ENCODE measurements around the gene RPL36AL. TPM values are rescaled to one million over a fixed set of nuclear protein-coding genes. Genes with fewer than 3 reads are reported as not detected.

The RPL36AL gene
- total and polyA plus RNA-seq, 2 experiments from 2014 or later = 122 to 723 TPM

DNA sequence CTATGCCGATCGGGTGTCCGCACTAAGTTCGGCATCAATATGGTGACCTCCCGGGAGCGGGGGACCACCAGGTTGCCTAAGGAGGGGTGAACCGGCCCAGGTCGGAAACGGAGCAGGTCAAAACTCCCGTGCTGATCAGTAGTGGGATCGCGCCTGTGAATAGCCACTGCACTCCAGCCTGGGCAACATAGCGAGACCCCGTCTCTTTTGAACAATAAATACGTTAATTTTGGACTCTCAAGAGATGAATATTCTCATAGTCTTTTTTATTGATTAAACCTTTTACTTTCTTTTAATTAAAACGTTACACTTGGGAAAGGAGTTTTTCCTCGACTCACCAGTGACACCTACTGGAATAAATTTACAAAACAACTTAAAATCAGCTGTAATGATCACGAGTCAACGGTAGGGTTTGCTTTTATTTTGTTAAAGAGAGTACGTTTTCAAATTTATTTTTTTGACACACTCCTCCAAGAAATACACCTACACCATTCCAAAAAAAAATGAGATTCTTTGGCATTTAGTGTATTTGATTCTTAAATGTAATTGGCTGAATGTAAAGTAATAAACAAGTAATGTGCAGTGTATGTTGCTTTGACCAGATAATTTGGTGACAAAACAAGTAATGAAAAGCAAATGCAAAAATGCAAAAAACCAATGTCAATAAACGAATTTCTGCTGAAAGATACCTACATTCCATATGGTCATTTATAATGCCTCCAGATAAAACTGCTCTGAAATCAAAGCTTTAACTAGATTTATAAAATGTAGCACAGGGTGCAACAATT, 33.6 kb downstream of the RPL36AL start:
- Histone ChIP-seq H3K79me2 (replicated peaks; ENCODE audit: insufficient read depth) (peaks cover 43% of the 10 kb centered on the region), H4K20me1 (replicated peaks; ENCODE audit: insufficient read depth) (peaks cover 34% of the 10 kb centered on the region), H3K27me3 (ENCODE audit: insufficient read depth) (no peaks in the 10 kb centered on the region), H3K36me3 (ENCODE audit: insufficient read depth) (peaks cover 24% of the 10 kb centered on the region), H3K4me1 (ENCODE audit: insufficient read depth) (peaks cover 16% of the 10 kb centered on the region), H3K9me2 (ENCODE audit: insufficient read depth) (no peaks in the 10 kb centered on the region), H2AFZ (no peak overlapping the region), H3F3A (replicated peaks; ENCODE audit: low read depth) (peaks cover 9% of the 10 kb centered on the region), H3K4me2 (no peak overlapping the region), H3K27ac (ENCODE audit: low read depth) (no peak overlapping the region), H3K4me3 (peak overlapping the region; percentile 12; the same call in 1 of the 2 replicates)
- Mint-ChIP-seq H3K36me3 (ENCODE audit: low read depth) (peaks cover 46% of the 10 kb centered on the region), H3K9me3 (peaks cover 10% of the 10 kb centered on the region; the same call in 2 of the 3 replicates), H3K27me3 (ENCODE audit: insufficient read depth, low read depth, poor library complexity) (peaks cover 40% of the 10 kb centered on the region), H3K4me3 (peak overlapping the region; percentile 94), H3K27ac (peak overlapping the region; percentile 100), H3K4me1 (peaks cover 24% of the 10 kb centered on the region)
- peak; percentile 79 for DNase-seq (ENCODE audit: low spot score)
- ATAC-seq = peak; percentile 2; the same call in 2 of the 3 replicates
- TF ChIP-seq ZNF331 (CRISPR knock-in tag; IDR thresholded peaks at IDR 0.05; ENCODE audit: low read depth) (no peak), REST (IDR thresholded peaks at IDR 0.05; ENCODE audit: unreplicated experiment) (no peak), NANOG (IDR thresholded peaks at IDR 0.05; ENCODE audit: borderline replicate concordance) (no peak), STAT1 (IDR thresholded peaks at IDR 0.05; ENCODE audit: unreplicated experiment) (no peak), ZNF114 (CRISPR knock-in tag; IDR thresholded peaks at IDR 0.05) (peak; percentile 64; the same call in 1 of the 2 replicates), JUNB (IDR thresholded peaks at IDR 0.05; ENCODE audit: unreplicated experiment) (no peak), EZH2 (IDR thresholded peaks at IDR 0.05; ENCODE audit: low read depth, unreplicated experiment) (no peak), CTCF (conservative IDR thresholded peaks at IDR 0.05; ENCODE audit: low read depth in 2 of 2) (peak; percentile 65 to 100), EZH2phosphoT487 (IDR thresholded peaks at IDR 0.05; ENCODE audit: unreplicated experiment) (no peak), POLR2AphosphoS5 (IDR thresholded peaks at IDR 0.05; ENCODE audit: low read depth) (no peak), ETS1 (IDR thresholded peaks at IDR 0.05) (no peak), CREB1 (CRISPR knock-in tag; IDR thresholded peaks at IDR 0.05; ENCODE audit: low read depth) (no peak)
- TF ChIP-seq, protein P1, sequence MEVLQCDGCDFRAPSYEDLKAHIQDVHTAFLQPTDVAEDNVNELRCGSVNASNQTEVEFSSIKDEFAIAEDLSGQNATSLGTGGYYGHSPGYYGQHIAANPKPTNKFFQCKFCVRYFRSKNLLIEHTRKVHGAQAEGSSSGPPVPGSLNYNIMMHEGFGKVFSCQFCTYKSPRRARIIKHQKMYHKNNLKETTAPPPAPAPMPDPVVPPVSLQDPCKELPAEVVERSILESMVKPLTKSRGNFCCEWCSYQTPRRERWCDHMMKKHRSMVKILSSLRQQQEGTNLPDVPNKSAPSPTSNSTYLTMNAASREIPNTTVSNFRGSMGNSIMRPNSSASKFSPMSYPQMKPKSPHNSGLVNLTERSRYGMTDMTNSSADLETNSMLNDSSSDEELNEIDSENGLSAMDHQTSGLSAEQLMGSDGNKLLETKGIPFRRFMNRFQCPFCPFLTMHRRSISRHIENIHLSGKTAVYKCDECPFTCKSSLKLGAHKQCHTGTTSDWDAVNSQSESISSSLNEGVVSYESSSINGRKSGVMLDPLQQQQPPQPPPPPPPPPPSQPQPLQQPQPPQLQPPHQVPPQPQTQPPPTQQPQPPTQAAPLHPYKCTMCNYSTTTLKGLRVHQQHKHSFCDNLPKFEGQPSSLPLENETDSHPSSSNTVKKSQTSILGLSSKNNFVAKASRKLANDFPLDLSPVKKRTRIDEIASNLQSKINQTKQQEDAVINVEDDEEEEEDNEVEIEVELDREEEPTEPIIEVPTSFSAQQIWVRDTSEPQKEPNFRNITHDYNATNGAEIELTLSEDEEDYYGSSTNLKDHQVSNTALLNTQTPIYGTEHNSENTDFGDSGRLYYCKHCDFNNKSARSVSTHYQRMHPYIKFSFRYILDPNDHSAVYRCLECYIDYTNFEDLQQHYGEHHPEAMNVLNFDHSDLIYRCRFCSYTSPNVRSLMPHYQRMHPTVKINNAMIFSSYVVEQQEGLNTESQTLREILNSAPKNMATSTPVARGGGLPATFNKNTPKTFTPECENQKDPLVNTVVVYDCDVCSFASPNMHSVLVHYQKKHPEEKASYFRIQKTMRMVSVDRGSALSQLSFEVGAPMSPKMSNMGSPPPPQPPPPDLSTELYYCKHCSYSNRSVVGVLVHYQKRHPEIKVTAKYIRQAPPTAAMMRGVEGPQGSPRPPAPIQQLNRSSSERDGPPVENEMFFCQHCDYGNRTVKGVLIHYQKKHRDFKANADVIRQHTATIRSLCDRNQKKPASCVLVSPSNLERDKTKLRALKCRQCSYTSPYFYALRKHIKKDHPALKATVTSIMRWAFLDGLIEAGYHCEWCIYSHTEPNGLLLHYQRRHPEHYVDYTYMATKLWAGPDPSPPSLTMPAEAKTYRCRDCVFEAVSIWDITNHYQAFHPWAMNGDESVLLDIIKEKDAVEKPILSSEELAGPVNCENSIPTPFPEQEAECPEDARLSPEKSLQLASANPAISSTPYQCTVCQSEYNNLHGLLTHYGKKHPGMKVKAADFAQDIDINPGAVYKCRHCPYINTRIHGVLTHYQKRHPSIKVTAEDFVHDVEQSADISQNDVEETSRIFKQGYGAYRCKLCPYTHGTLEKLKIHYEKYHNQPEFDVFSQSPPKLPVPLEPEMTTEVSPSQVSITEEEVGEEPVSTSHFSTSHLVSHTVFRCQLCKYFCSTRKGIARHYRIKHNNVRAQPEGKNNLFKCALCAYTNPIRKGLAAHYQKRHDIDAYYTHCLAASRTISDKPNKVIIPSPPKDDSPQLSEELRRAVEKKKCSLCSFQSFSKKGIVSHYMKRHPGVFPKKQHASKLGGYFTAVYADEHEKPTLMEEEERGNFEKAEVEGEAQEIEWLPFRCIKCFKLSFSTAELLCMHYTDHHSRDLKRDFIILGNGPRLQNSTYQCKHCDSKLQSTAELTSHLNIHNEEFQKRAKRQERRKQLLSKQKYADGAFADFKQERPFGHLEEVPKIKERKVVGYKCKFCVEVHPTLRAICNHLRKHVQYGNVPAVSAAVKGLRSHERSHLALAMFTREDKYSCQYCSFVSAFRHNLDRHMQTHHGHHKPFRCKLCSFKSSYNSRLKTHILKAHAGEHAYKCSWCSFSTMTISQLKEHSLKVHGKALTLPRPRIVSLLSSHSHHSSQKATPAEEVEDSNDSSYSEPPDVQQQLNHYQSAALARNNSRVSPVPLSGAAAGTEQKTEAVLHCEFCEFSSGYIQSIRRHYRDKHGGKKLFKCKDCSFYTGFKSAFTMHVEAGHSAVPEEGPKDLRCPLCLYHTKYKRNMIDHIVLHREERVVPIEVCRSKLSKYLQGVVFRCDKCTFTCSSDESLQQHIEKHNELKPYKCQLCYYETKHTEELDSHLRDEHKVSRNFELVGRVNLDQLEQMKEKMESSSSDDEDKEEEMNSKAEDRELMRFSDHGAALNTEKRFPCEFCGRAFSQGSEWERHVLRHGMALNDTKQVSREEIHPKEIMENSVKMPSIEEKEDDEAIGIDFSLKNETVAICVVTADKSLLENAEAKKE (CRISPR knock-in tag; IDR thresholded peaks at IDR 0.05) = no peak

Measured in GM23338 (cell line).